MM.1S (cell line): ENCODE results near the gene TLR6.

Experiments
- DNase-seq: peaks from one replicate; pipeline ENCODE4 v3.0.0-alpha.2; 2015
- H2AFZ ChIP-seq: fragments of 300-600 bp; sonication (generic); 2 replicates; pipeline ENCODE4 v1.6.0; 2016; ENCODE audit warnings: antibody characterized with exemption, low read length
- H3F3A ChIP-seq: fragments of 300-600 bp; sonication (generic); 2 replicates; pipeline ENCODE4 v1.6.1; 2016; ENCODE audit warnings: mild to moderate bottlenecking, antibody characterized with exemption, low read length, moderate library complexity, mixed read lengths; ENCODE audit not compliant: insufficient read depth
- H3K27ac ChIP-seq: fragments of 300-600 bp; sonication (generic); 2 replicates; pipeline ENCODE4 v1.5.1; 2016; ENCODE audit warnings: mild to moderate bottlenecking, low read length
- H3K27me3 ChIP-seq: fragments of 300-600 bp; sonication (generic); replicated peaks from 2 replicates; pipeline ENCODE4 v1.6.0; 2016; ENCODE audit warnings: low read length; ENCODE audit not compliant: insufficient read depth
- H3K36me3 ChIP-seq: fragments of 300-600 bp; sonication (generic); replicated peaks from 2 replicates; pipeline ENCODE4 v1.6.1; 2016; ENCODE audit warnings: mild to moderate bottlenecking, low read length, mixed read lengths; ENCODE audit not compliant: insufficient read depth
- H3K4me1 ChIP-seq: fragments of 300-600 bp; sonication (generic); 2 replicates; pipeline ENCODE4 v1.6.1; 2016; ENCODE audit warnings: low read length, mixed read lengths
- H3K4me2 ChIP-seq: fragments of 300-600 bp; sonication (generic); 2 replicates; pipeline ENCODE4 v1.6.0; 2016; ENCODE audit warnings: low read depth, low read length
- H3K4me3 ChIP-seq: fragments of 300-600 bp; sonication (generic); 2 replicates; pipeline ENCODE4 v1.5.1; 2016; ENCODE audit warnings: low read length, mixed read lengths
- H3K79me2 ChIP-seq: fragments of 300-600 bp; sonication (generic); 2 replicates; pipeline ENCODE4 v1.6.1; 2016; ENCODE audit warnings: mixed run types, low read length, mixed read lengths
- H3K9ac ChIP-seq: fragments of 300-600 bp; sonication (generic); 2 replicates; pipeline ENCODE4 v1.6.1; 2016; ENCODE audit warnings: low read length, mixed read lengths
- H3K9me2 ChIP-seq: fragments of 300-600 bp; sonication (generic); replicated peaks from 2 replicates; pipeline ENCODE4 v1.6.1; 2016; ENCODE audit warnings: mild to moderate bottlenecking, low read length, mixed read lengths; ENCODE audit not compliant: insufficient read depth
- H3K9me3 ChIP-seq: fragments of 300-600 bp; sonication (generic); replicated peaks from 2 replicates; pipeline ENCODE4 v1.6.1; 2016; ENCODE audit warnings: mild to moderate bottlenecking, low read length, mixed read lengths; ENCODE audit not compliant: insufficient read depth
- H4K20me1 ChIP-seq: fragments of 300-600 bp; sonication (generic); 2 replicates; pipeline ENCODE4 v1.6.1; 2016; ENCODE audit warnings: mild to moderate bottlenecking, low read length, moderate library complexity, mixed read lengths; ENCODE audit not compliant: insufficient read depth
- EZH2 ChIP-seq: fragments of 300-600 bp; sonication (generic); optimal IDR thresholded peaks from 2 replicates; pipeline ENCODE3; 2017; ENCODE audit warnings: low read depth, mild to moderate bottlenecking, antibody characterized with exemption, low read length, mixed read lengths
- EZH2phosphoT487 ChIP-seq: fragments of 300-600 bp; sonication (generic); IDR thresholded peaks from 2 replicates; pipeline ENCODE4 v1.6.1; 2018; ENCODE audit warnings: antibody characterized with exemption, low read length
- TF ChIP-seq, protein P1 (sequence below): fragments of 300-600 bp; sonication (generic); IDR thresholded peaks from 2 replicates; pipeline ENCODE4 v1.5.1; 2016; ENCODE audit warnings: antibody characterized with exemption, low read length, mixed read lengths

TLR6 gene

DNA sequence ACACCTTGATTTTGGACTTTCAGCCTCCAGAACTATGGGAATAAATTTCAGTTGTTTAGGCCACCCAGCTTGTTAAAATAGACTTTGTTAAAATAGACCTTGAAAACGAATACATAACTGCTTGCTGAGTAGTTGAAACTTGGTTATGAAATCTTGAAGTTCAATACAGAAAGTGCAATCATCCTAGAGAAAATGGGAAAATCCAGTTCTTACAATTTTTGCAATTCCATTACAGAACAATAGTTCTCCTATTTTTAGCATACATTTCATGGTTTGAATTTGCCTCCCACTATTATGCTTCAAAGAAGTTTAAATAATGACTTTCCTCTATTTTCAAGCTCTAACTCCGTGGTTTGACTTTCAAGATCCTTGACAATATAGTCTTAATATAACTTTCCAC, 62.6 kb downstream of the TLR6 start:
- Histone ChIP-seq H3K9me2 (no peaks in the 10 kb centered on the region), H3K4me1 (no peaks in the 10 kb centered on the region), H3F3A (no peaks in the 10 kb centered on the region), H4K20me1 (no peaks in the 10 kb centered on the region), H3K27ac (no peak overlapping the region), H2AFZ (no peak overlapping the region), H3K9ac (no peak overlapping the region), H3K79me2 (no peaks in the 10 kb centered on the region), H3K4me3 (no peak overlapping the region), H3K36me3 (no peaks in the 10 kb centered on the region), H3K4me2 (no peak overlapping the region), H3K27me3 (no peaks in the 10 kb centered on the region), H3K9me3 (no peaks in the 10 kb centered on the region)
- TF ChIP-seq, protein P1, sequence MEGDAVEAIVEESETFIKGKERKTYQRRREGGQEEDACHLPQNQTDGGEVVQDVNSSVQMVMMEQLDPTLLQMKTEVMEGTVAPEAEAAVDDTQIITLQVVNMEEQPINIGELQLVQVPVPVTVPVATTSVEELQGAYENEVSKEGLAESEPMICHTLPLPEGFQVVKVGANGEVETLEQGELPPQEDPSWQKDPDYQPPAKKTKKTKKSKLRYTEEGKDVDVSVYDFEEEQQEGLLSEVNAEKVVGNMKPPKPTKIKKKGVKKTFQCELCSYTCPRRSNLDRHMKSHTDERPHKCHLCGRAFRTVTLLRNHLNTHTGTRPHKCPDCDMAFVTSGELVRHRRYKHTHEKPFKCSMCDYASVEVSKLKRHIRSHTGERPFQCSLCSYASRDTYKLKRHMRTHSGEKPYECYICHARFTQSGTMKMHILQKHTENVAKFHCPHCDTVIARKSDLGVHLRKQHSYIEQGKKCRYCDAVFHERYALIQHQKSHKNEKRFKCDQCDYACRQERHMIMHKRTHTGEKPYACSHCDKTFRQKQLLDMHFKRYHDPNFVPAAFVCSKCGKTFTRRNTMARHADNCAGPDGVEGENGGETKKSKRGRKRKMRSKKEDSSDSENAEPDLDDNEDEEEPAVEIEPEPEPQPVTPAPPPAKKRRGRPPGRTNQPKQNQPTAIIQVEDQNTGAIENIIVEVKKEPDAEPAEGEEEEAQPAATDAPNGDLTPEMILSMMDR, result no peak
- no peak for TF ChIP-seq EZH2
- DNase-seq, result no peak

DNA sequence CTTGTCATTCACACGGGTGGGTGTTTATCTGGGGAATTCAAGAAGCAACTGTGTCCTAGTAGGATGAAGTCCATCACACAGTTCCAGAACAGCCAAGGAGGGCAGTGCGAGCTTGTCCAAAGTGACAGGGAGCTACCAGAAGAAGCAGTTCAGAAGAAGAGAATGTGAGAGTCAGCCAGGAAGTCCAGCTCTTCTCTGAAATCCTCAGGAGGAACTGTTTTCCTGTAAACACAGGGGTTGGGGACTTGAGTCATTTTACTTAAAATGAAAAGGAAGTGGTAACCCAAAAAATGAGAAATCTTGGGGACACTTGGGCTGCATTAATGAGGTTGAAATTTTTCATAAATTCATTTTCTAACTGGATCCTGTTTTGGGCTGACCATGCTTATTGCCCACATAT, 65.6 kb downstream of the TLR6 start:
- TF ChIP-seq, protein P1, result no peak
- no peak for TF ChIP-seq EZH2
- TF ChIP-seq EZH2phosphoT487, result no peak

DNA sequence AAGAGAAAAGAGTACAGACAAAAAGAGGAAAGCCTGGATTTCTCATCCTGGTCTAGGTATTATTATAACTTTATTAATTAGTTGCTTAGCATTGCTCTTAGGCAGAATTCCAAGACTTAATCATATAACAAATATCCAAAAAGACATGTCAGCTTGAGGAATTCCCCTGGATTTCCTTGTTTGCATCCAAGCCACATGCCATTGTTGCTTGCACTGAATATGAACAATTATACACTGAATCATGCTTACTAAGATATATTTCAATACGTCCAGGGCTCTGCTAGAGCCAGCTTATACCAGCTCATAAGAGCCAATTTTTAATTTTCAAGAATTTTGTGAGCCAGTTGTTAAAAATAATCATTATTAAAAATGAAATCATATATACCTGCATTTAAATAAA, 68.3 kb downstream of the TLR6 start:
- no peaks in the 10 kb centered on the region for H3K4me1 ChIP-seq
- no peak for DNase-seq
- H2AFZ ChIP-seq, result no peak overlapping the region
- H3K27me3 ChIP-seq, result no peaks in the 10 kb centered on the region
- H3K9ac ChIP-seq, result no peak overlapping the region
- no peaks in the 10 kb centered on the region for H3K9me3 ChIP-seq
- no peaks in the 10 kb centered on the region for H3K79me2 ChIP-seq
- TF ChIP-seq EZH2phosphoT487 (no peak), EZH2 (no peak)
- TF ChIP-seq, protein P1, result no peak
- H3K4me2 ChIP-seq, result no peak overlapping the region
- no peak overlapping the region for H3K4me3 ChIP-seq
- no peak overlapping the region for H3K27ac ChIP-seq
- H3K9me2 ChIP-seq, result no peaks in the 10 kb centered on the region
- no peaks in the 10 kb centered on the region for H3K36me3 ChIP-seq
- H4K20me1 ChIP-seq, result no peaks in the 10 kb centered on the region
- no peaks in the 10 kb centered on the region for H3F3A ChIP-seq

More for the DNA sequence above, 65.6 kb downstream of the TLR6 start:
- no peak for DNase-seq
- Histone ChIP-seq H3K4me3 (no peak overlapping the region), H4K20me1 (no peaks in the 10 kb centered on the region), H3K79me2 (no peaks in the 10 kb centered on the region), H3K36me3 (no peaks in the 10 kb centered on the region), H3K4me2 (no peak overlapping the region), H3K9me2 (no peaks in the 10 kb centered on the region), H3F3A (no peaks in the 10 kb centered on the region), H2AFZ (no peak overlapping the region), H3K9me3 (no peaks in the 10 kb centered on the region), H3K9ac (no peak overlapping the region), H3K27me3 (no peaks in the 10 kb centered on the region), H3K27ac (no peak overlapping the region), H3K4me1 (no peaks in the 10 kb centered on the region)
